Measurements from ENCODE around the gene RASA4B. TPM values are rescaled to one million over a fixed set of nuclear protein-coding genes. Genes with fewer than 3 reads are reported as not detected.
"Not testable (repeated sequence)": the region's sequence is repeated elsewhere in the genome, so short reads cannot be mapped to it uniquely, and the experiment has no call there.

RASA4B gene
- 2.9 TPM for total RNA-seq

- DNase-seq (ENCODE audit: low spot score) (peak; percentile 43), ATAC-seq (peak; percentile 96)
These were observed at the start of gene RASA4B for GRCh38 chr7:102517550-102518147. RASA4B (minus strand) TSS chr7:102517777; CDS start chr7:102517710, 67 bp downstream.

- not testable (repeated sequence) for DNase-seq (ENCODE audit: low spot score)
- ATAC-seq, result peak; percentile 33
These were observed 33.3 kb upstream of the RASA4B start, which contains the start of gene SPDYE2 for GRCh38 chr7:102550808-102551422. SPDYE2 (plus strand) TSS chr7:102551226; CDS start chr7:102553256, 2,030 bp downstream.

GRCh38 chr7:102546353-102546752 is 28.8 kb upstream of the RASA4B start:
- not testable (repeated sequence) for ATAC-seq

GRCh38 chr7:102545288-102545687 is 27.7 kb upstream of the RASA4B start:
- DNase-seq (ENCODE audit: low spot score); ATAC-seq: not testable (repeated sequence)

More at GRCh38 chr7:102546353-102546752, 28.8 kb upstream of the RASA4B start:
- DNase-seq (ENCODE audit: low spot score), result not testable (repeated sequence)

GRCh38 chr7:102544372-102544771 is 26.8 kb upstream of the RASA4B start:
- not testable (repeated sequence) for ATAC-seq; DNase-seq (ENCODE audit: low spot score)

GRCh38 chr7:102543596-102543995 is 26.0 kb upstream of the RASA4B start, which contains the start of gene UPK3BL2:
UPK3BL2 (minus strand) TSS chr7:102543696; CDS start chr7:102543636, 60 bp downstream.
- not testable (repeated sequence) for DNase-seq (ENCODE audit: low spot score); ATAC-seq

- not testable (repeated sequence) for DNase-seq (ENCODE audit: low spot score); ATAC-seq
These were observed 25.2 kb upstream of the RASA4B start for GRCh38 chr7:102542771-102543170.

GRCh38 chr7:102542083-102542482 is 24.5 kb upstream of the RASA4B start:
- not testable (repeated sequence) for DNase-seq (ENCODE audit: low spot score); ATAC-seq

GRCh38 chr7:102540604-102541003 is 23.0 kb upstream of the RASA4B start:
- DNase-seq (ENCODE audit: low spot score); ATAC-seq: not testable (repeated sequence)

- not testable (repeated sequence) for ATAC-seq; DNase-seq (ENCODE audit: low spot score)
These were observed 17.6 kb upstream of the RASA4B start for GRCh38 chr7:102535062-102535615.

- DNase-seq (ENCODE audit: low spot score); ATAC-seq: not testable (repeated sequence)
These were observed 14.6 kb upstream of the RASA4B start for GRCh38 chr7:102532127-102532526.

- ATAC-seq (peak; percentile 22), DNase-seq (ENCODE audit: low spot score) (peak; percentile 46)
These were observed 14.0 kb upstream of the RASA4B start for GRCh38 chr7:102531583-102531982.

- ATAC-seq (peak; percentile 5), DNase-seq (ENCODE audit: low spot score) (peak; percentile 39)
These were observed 10.5 kb upstream of the RASA4B start for GRCh38 chr7:102527822-102528793.

GRCh38 chr7:102527182-102527581 is 9.6 kb upstream of the RASA4B start:
- DNase-seq (ENCODE audit: low spot score); ATAC-seq: not testable (repeated sequence)

- ATAC-seq, result peak; percentile 5
- peak; percentile 40 for DNase-seq (ENCODE audit: low spot score)
These were observed 7.2 kb upstream of the RASA4B start for GRCh38 chr7:102524803-102525202.

- ATAC-seq; DNase-seq (ENCODE audit: low spot score): not testable (repeated sequence)
These were observed 3.2 kb upstream of the RASA4B start for GRCh38 chr7:102520797-102521196.

GRCh38 chr7:102516951-102517350 is 626 bp downstream of the RASA4B start:
- DNase-seq (ENCODE audit: low spot score), result not testable (repeated sequence)
- peak; percentile 26 for ATAC-seq

GRCh38 chr7:102515889-102516288 is 1.7 kb downstream of the RASA4B start:
- not testable (repeated sequence) for DNase-seq (ENCODE audit: low spot score); ATAC-seq

- DNase-seq (ENCODE audit: low spot score), result not testable (repeated sequence)
These were observed 2.5 kb downstream of the RASA4B start for GRCh38 chr7:102514881-102515721.

More at GRCh38 chr7:102514881-102515721, 2.5 kb downstream of the RASA4B start:
- ATAC-seq, result not testable (repeated sequence)

Data from left lobe of liver (tissue), 2 donors.